ENCODE measurements around the gene LBH.
"Not testable (repeated sequence)": the region's sequence is repeated elsewhere in the genome, so short reads cannot be mapped to it uniquely, and the experiment has no call there.

LBH gene

DNA sequence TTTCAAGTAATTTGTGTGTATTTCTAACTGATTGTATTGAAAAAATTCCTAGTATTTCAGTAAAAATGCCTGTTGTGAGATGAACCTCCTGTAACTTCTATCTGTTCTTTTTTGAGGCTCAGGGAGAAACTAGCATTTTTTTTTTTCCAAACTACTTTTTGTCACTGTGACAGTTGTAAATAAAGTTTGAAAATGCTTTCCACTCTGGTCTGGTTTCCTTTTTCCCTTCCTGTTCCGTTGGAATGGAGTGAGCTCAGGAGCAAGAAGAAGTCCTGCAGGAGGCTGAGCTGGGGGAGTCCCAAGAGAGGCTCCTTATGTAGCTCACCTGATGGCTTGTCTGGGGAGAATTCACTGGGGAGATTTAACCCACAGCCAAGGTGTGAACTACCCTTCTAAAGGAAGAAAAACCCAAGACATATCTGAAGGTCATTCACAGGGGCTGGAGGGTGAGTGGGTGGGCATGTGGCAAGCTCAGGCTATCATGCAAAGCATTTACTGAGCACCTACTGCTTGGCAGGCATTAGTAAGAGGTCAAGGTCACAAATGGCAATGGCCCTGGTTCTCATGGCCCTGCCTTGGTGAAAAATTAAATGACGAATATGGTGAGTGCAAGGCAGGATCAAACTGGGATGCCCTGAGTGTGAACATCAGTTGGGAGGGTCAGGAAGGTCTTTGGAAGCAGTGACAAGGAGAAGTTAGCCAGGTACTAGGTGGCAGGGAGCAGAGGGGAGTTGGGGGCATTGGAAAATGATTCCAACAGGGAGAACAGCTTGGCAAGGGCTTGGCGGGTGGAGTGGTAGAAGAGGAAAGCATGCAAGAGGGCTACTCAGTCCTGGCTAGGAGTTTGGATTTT lies 28.7 kb downstream of the LBH start:
- DNase-seq = no peak

DNA sequence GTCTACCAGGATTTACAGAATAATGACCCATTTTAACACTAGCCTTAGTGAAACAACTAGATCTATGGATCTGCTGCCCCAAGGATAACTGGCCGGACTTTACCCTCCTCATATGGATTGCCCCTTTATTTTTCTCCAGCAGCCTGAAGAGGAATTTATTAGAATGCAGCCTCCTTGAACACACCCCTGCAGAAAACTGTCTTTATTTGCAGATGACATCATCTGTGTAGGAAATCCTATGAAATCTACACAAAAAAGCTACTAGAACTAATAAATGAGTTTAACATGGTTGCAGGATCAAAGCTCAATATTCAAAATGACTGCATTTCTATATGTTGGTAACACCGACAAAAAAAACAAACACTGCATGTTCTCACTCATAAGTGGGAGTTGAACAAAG lies 29.6 kb downstream of the LBH start:
- DNase-seq = no peak

DNA sequence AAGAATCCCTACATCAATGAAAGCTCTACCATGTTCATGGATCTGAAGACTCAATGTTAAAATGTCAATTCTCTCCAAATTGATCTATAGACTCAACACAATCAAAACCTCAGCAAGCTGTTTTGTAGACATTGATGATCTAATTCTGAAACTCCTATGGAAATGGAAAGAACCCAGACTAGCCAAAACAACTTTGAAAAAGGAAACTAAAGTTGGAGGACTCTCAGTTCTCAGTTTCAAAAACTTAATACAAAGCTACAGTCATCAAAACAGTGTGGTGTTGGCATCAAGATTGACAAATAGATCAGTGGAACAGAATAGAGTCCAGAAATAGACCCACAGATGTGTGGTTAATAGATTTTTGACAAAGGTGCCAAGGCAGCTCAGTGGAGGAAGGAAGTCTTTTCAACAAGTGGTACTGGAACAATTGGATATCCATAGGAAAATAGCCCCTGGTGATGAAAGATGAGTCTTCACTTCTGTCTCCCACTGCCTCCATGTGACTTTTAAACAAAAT lies 30.4 kb downstream of the LBH start:
- DNase-seq = no peak

DNA sequence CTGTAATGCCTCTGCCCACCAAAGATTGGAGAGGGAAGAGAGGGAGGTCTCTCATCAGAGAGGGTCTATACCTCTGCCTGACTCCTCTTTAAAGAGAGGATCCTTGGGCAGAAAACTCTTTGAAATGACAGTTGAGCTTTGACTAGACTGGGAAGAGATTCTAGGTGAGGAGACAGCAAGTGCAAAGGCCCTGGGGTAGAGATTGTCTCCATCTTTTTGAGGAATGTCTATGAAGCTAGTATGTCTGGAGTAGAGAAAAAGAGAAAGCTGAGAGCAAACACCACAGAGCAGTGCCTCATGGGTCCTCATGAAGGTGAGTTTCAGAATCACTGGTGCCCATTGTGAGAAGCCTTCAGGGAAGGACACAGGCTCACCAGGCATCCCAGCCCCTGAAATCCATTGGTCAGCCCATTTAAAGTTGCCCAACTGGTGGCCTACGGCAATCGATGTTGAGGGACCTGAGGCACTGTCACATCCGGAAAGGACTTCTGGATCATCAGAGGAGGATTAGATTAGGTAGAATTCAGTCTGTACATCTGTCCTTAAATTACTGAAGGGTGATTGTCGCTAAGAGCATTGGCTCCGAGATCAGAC lies 31.5 kb downstream of the LBH start:
- DNase-seq = no peak

DNA sequence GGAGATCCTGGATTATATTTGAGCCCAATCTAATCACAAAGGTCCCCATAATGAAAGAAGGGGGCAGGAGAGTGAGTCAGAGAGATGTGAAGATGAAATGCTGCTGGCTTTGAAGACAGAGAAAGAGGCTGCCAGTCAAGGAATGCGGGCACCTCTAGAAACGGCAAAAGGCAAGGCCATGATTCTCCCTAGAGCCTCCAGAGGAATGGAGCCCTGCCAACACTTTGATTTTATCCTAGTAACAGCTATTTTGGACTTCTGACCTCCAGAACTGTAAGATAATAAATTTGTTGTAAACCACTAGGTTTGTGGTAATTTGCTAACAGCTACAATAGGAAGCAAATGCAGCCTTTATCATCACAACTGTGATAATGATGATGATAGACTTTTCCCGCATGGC lies 32.9 kb downstream of the LBH start:
- DNase-seq = peak; percentile 28

DNA sequence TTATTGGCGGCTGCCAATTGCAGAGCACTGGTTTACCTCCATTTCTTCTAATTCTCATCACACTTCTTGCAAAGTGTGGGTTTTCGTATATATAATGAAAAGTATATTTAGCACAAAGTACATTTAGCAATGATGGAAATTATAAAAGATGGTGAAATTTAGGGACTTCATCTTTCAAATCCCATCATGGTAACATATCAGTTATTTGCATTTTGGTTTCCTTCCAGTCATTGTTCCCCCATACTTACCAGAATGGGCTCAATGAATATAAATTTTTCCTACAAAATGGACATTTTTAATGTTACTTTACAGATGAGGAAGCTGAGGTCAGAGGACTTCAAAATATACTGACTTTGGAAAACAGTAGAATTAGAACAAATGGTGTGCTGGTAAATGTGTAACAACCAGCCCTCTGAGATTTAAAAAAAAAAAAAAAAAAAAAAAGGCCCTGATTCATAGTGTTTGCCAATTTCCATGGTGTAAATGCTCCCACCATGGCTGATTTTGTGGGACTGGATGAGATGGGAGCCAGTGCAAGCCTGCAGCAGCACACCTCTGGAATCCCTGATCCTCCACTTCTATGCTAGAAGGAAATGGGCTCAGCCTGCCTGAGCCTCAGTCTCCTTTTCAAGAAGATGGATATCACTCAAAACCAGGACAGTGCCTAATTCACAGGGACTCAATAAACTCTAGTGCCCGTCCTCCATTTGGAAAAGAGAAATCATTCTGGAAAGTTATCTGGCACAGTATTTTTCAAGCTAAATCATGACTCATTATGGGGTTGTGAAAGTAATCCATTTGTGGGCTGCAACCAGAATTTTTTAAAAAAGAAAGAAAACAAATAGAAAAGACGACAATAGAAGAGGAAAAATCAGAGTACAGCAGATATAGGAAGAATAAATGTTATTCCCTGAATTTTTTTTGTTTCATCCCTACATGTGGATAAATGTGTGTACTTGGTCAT lies 34.0 kb downstream of the LBH start:
- DNase-seq = no peak

DNA sequence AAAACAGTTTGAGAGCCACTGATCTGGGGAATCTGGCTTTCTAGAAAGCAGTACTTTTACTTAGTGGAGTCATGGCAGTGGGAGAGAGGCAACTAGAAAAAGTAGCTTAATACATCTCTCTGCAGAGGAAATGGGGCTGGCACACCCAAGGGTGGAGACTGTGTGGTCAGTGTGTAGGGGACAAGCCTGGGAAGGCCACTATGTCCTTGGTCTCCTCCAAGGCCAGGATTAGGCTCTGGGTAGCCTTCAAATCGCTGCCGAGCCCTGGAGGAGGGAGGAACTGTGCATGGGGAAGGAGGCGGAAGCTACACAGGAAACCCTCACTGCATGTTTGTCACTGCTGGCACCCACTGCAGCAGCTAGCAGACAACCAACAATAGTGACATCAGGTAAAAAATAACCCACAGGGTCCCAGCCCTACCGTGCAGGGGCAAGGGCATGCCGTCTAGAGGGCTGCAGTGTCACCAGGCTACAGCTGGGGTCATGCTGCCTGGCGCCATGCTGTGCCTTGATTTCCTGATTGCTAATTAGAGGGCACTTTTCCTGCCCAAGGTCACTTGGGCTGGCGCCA lies 34.8 kb downstream of the LBH start:
- DNase-seq = peak; percentile 84

DNA sequence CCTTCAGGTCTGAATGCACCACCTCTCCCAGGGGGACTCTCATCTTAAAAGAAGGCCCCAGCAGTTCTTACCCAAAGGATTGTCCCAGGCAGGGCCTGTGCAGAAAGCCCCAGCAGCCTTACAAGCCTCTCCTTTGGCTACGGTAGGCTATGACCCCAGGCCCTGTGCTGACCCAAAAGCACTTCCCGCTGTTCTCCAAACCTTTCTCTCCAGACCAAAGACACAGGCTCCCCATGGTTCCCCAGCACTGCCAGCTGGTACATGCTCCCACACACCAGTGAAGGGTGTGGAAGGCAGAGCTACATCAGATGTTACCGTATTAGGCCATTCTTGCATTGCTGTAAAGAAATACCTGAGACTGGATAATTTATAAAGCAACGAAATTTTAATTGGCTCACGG lies 35.4 kb downstream of the LBH start:
- no peak for DNase-seq

DNA sequence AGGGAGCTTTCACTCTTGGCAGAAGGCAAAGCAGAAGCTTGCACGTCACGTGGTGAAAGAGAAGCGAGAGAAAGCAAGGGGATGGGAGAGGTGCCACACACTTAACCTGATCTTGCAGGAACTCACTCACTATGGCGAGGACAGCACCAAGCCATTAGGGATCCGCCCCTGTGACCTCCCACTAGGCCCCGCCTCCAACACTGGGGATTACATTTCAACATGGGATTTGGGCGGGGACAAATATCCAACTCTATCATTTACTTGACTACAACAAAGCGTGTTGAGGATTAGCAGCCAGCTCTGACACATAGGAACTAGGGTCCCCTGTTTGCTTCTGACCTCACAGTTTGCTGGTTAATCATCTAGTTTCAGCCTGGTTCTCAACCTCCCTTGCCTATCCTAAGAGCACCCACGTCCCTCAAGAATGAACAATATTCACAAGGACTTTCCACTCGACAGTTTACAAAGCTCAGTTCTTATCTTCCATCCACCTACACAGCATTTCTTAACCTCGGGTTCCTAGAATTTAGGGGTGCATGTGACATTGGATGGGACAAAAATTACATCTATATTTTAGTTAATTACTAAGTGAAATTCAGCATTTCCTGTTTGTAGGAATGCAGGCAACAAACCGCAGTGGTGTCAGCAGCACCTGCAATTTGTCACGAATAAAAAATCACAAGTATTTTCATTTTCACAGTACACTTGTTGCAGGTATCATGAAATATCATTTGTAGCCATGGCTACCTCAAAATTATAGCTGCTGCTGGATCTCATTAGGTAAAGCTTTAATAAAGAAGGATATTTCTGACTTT lies 36.0 kb downstream of the LBH start:
- DNase-seq = peak; percentile 60

DNA sequence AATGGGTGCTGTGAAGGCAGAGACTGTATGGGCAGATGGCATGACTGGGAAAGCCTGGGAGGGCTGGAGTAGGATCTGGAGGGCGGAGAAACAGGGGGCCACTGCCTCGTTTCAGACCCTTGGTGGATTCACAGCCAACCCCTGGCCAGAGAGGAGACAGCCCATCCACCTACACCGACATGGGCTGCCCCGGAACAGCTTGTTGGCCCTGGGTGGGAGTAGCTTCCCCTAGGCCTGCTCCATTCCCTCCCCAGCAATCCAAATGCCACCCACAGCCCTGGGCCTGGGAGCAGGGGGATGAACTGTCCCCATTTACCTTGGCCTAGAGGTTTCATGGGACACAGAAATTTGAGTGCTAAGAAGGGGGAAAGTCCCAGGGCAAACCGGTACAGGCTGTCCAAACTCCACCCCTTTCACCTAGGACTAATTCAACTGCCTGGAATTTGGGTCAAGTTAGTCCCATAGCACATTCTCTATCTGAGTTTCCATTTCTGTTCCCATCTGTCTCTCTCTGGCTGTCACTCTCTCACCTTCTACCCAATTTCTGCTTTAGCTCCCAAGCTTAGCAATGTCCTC lies 37.0 kb downstream of the LBH start:
- no peak for DNase-seq

DNA sequence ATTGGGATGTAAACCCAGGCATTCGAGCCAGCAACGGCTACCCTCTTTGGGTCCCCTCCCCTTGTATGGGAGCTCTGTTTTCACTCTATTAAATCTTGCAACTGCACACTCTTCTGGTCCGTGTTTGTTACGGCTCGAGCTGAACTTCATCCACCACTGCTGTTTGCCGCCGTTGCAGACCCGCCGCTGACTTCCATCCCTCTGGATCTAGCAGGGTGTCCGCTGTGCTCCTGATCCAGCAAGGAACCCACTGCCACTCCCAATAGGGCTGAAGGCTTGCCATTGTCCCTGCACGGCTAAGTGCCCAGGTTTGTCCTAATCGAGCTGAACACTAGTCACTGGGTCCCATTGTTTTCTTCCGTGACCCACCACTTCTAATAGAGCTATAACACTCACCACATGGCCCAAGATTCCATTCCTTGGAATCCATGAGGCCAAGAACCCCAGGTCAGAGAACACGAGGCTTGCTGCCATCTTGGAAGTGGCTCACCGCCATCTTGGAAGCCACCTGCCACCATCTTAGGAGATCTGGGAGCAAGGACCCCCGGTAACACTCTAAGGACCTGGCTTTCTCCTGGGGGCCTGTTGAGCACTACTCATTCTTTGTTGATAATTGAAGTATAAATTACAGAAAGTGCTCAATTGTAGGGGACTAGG lies 37.9 kb downstream of the LBH start:
- DNase-seq = not testable (repeated sequence)

DNA sequence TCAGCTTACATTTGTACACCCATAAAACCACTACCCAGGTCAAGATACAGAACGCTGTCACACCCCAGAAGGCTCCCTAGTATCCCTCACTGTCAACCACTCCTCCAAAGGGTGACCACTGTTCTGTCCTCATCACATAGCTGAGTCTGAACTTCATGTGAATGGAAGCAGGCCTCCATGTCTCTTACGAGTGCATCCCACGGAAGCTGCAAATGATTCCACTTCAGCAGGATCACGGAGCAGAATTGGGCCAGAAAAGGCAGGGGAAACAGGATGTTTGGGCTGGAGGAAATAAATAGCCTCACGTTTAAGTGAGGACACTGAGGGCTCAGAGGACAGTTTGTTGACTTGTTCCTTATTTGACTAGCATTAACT lies 38.4 kb downstream of the LBH start:
- no peak for DNase-seq

DNA sequence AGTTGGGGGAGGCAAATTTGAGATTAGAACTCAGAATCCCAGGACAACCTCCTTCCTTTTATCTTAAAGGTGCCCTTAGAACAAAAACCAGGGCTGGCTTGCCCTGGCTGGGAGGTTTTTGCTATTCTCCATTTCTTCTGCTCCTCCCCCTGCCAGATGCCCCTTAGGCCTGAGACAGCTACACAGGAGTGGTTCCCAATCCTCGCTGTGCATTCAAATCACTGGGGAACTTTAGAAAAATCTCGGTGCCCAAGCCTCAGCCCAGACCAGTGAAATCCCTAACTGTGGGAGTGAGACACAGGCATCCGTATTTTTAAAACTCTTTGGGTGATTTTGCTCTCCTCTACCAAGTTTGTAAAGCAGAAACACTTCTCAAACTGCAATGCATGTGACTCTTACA lies 38.8 kb downstream of the LBH start:
- DNase-seq = no peak

DNA sequence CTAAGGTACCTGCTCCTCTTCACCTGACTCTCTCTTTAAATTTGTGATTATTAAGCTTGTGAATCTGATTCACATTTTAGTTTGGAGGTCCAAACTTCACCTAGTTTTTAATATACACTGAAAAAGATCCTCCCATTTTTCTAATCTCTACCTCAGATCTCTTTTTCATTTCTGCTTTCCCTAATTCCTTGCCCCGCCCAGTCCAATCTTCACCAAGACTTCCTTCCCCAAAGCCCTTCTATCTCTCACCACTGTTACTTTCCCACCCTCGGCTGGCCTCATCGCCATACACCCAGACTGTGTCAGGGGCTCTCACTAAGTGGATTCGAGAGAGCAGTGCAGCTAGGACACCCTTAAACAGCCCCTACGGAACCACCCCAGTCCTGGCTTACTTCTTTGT lies 40.0 kb downstream of the LBH start:
- no peak for DNase-seq

DNA sequence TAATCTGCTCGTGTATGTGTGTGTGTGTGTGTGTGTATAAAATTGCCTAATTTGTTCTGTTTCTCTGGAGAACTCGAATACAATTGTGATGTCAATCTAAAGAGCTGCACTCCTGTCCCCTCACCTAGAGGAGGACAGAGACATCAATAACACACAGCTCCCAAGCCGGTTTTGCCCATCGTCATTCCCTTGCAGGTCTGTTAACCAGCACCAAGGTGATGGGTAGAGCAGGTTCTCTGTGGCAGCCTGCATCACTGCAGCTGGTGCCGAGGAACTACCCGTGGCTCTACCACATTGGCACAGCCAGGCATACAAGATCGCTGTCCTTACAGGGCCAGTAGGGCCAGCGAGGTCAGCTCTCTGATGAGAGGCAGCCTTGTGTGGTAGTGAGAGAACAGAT lies 41.0 kb downstream of the LBH start:
- no peak for DNase-seq

DNA sequence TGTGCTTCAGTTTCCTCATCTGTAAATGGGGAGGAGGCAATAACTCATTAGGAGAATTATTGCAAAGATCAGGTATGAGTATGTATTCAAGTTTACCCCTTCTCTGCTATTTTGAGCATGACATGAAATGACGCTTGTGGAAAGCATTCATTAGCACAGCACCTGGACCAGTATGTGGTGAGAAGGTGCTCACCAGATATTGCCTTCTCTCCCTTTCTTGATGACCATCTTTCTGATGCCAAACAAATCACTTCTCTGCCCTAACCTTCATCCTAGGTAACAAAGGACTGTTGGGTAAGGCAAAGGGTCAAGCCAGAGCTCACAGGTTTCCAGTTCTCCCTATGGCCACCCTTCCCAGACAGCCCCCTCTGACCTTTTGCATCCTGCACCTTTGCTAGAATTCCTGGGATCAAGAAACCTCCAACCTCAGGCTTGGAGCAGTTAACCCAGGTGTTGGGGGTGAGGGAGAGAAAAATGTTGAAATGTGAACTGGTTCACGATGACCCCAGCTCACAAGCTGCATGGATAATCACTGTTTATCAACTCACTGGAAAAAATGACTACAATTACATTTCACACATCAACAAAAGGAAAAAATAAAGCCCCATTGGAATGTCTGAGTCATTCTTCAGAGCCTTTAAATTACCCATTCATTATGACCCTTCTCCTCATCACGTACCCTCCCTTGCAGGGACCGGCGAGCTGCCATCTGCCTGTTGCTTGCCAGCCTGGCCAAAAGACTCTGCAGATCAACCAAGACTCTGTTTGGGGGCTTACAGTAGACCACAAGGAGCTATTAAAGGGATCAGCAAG lies 41.6 kb downstream of the LBH start:
- no peak for DNase-seq

DNA sequence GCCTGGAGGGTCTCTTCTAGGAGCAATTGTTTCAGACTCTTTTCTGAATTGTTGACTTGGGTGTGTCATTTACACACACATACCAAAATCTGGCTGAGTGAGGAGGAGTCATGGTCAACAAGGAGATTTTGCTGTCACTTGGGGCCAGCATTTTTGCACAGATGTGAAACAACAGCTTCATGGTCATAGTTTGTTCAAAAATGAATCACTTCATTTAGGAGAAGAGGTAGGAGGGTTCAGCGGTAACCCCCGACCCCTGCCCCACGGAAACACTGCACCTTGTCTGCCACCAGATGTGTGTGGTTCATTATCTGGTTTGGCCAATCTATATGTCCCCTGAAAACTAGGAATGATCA lies 42.2 kb downstream of the LBH start:
- DNase-seq = no peak

DNA sequence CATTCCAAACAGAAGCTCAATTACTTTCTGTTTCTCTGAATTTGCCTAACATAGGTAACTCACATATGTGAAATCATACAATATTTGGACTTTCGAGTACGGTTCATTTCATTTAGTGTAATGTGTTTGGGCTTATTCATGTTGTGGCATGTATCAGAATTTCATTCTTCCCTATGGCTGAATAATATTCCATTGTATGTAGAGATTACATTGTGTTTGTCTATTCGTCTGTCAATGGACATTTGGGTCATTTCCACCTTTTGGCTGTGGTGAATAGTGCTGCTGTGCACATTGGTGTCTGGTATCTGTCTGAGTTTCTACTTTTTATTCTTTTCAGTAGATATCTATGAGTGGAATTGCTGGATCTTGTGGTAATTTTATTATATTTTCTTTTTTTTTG lies 43.9 kb downstream of the LBH start:
- DNase-seq = no peak

DNA sequence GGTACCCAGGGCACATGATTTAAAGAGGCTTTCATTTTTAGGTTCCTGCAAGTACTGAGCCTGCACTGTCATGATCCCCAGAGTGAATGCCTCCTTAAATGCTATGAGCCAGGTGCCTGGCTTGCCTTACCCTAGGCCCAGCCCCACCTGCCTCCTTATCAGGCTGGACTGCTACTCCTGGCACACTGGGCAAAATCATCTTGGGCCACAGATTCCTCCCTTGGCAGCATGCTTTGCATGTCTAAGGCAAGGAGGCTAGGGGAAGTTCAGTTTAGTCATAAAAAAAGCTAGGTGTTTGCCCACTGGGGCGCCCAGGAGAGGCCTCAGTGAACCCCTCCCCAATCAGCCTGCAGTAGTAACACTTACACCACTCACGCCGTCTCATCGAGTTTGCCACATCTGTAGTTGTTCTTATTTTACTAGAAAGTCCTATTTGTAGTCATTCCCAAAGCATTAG lies 45.1 kb downstream of the LBH start:
- DNase-seq = no peak

DNA sequence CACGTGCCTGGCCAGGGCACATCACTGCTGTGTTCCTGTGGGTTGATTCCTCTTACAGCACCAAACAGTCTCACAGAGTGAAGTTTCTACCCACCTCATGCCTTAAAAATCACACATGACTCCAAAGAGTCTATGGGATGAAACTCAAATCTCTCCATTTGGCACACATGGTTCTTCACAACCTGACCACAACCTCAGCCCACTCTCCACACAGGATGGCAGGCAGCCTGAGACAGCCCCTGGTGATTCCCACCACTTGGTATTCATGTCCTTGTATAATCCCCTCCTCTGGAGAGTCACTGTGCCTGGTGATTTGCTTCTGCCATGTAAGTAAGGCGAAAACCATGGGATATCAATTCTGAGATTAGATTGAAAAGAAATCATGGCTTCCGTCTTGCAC lies 46.2 kb downstream of the LBH start:
- DNase-seq = no peak
